Hematopoietic multipotent progenitor cell treated with erythropoietin and hydrocortisone succinate and interleukin-3 and kit ligand, for 15 days (in vitro differentiated cells): ENCODE data around the gene MBD3L3.
"Not testable (repeated sequence)": the region's sequence is repeated elsewhere in the genome, so short reads cannot be mapped to it uniquely, and the experiment has no call there.

Source experiments
- DNase-seq: peaks from one replicate; pipeline ENCODE4 v3.0.0-alpha.2; 2015; ENCODE audit warnings: low spot score

Gene MBD3L3

GRCh38 chr19:7063339-7063738, 4.9 kb upstream of the MBD3L3 start:
- DNase-seq: no peak

- DNase-seq: not testable (repeated sequence)
Observed at GRCh38 chr19:7059977-7060376, 1.5 kb upstream of the MBD3L3 start.

GRCh38 chr19:7056371-7056770, 2.1 kb downstream of the MBD3L3 start:
- not testable (repeated sequence) for DNase-seq

- DNase-seq: not testable (repeated sequence)
Observed at GRCh38 chr19:7055679-7056078, 2.8 kb downstream of the MBD3L3 start.

- DNase-seq: not testable (repeated sequence)
Observed at GRCh38 chr19:7054635-7055368, 3.7 kb downstream of the MBD3L3 start.

- DNase-seq: not testable (repeated sequence)
Observed at GRCh38 chr19:7052896-7053295, 5.6 kb downstream of the MBD3L3 start.

GRCh38 chr19:7051421-7051820, 7.1 kb downstream of the MBD3L3 start:
- not testable (repeated sequence) for DNase-seq

- DNase-seq: not testable (repeated sequence)
Observed at GRCh38 chr19:7049021-7049420, 9.5 kb downstream of the MBD3L3 start, which contains the start of gene MBD3L2. MBD3L2 (plus strand) TSS chr19:7049321; CDS start chr19:7049374, 53 bp downstream.

GRCh38 chr19:7041563-7041962, 16.9 kb downstream of the MBD3L3 start:
- not testable (repeated sequence) for DNase-seq

GRCh38 chr19:7040079-7040478, 18.4 kb downstream of the MBD3L3 start, which contains the start of gene MBD3L4:
MBD3L4 (minus strand) TSS chr19:7040179; CDS start chr19:7040144, 35 bp downstream.
- DNase-seq: not testable (repeated sequence)

GRCh38 chr19:7030278-7030677, 28.2 kb downstream of the MBD3L3 start, which contains the start of gene MBD3L5:
MBD3L5 (plus strand) TSS chr19:7030578; CDS start chr19:7030612, 34 bp downstream.
- DNase-seq: not testable (repeated sequence)

- DNase-seq: not testable (repeated sequence)
Observed at GRCh38 chr19:7028790-7029189, 29.7 kb downstream of the MBD3L3 start.

GRCh38 chr19:7021331-7021730, 37.1 kb downstream of the MBD3L3 start, which contains the start of gene MBD3L2B:
MBD3L2B (minus strand) TSS chr19:7021431; CDS start chr19:7021397, 34 bp downstream.
- not testable (repeated sequence) for DNase-seq

GRCh38 chr19:7018828-7019227, 39.6 kb downstream of the MBD3L3 start:
- DNase-seq: no peak

GRCh38 chr19:7013678-7014077, 44.8 kb downstream of the MBD3L3 start:
- DNase-seq: no peak

GRCh38 chr19:7010722-7011593, 47.5 kb downstream of the MBD3L3 start:
- DNase-seq: no peak

- DNase-seq: no peak
Observed at GRCh38 chr19:7007859-7008258, 50.6 kb downstream of the MBD3L3 start.
